CD8-positive, alpha-beta memory T cell (primary cell): ENCODE measurements around the gene PANX2. TPM values are rescaled to one million over a fixed set of nuclear protein-coding genes. Genes with fewer than 3 reads are reported as not detected.
"Not testable (repeated sequence)": the region's sequence is repeated elsewhere in the genome, so short reads cannot be mapped to it uniquely, and the experiment has no call there.

Experiments
- CTCF ChIA-PET: fragments of 350-600 bp; sonication (Branson Sonifier 250); formaldehyde crosslinking; loops from one replicate; lab custom pipeline; 2021; ENCODE audit warnings: antibody characterized with exemption; lab: Charles Lee
- POLR2A ChIA-PET: fragments of 350-600 bp; sonication (Branson Sonifier 250); formaldehyde crosslinking; loops from one replicate; lab custom pipeline; 2021; ENCODE audit warnings: antibody characterized with exemption; lab: Charles Lee
- DNase-seq, 5 donors: peaks; one replicate each; pipeline versions ENCODE4 v3.0.0 to v3.0.0-alpha.2; 2020 to 2022; ENCODE audit warnings: mixed read lengths in 1 of 5
- H3K27ac ChIP-seq: one replicate; pipeline ENCODE4 v1.7.0; 2013; ENCODE audit warnings: low read depth, mild to moderate bottlenecking, low read length, moderate library complexity
- H3K27me3 ChIP-seq: 2 replicates; pipeline ENCODE4 v1.7.0; 2013; ENCODE audit warnings: low read length, mild to moderate bottlenecking; ENCODE audit not compliant: insufficient read depth, poor library complexity, severe bottlenecking
- H3K36me3 ChIP-seq: 2 replicates; pipeline ENCODE4 v1.7.0; 2013; ENCODE audit warnings: mild to moderate bottlenecking, low read length, moderate library complexity; ENCODE audit not compliant: insufficient read depth
- H3K4me1 ChIP-seq: 2 replicates; pipeline ENCODE4 v1.7.0; 2013; ENCODE audit warnings: mild to moderate bottlenecking, low read length, moderate library complexity; ENCODE audit not compliant: insufficient read depth
- H3K4me3 ChIP-seq: 2 replicates; pipeline ENCODE4 v1.7.0; 2013; ENCODE audit warnings: mild to moderate bottlenecking, low read length
- H3K9me3 ChIP-seq: 2 replicates; pipeline ENCODE4 v1.7.0; 2013; ENCODE audit warnings: mild to moderate bottlenecking, low read length
- H3K27ac Mint-ChIP-seq, 8 donors: one replicate each; pipeline ENCODE4 v1.8.0; 2020 to 2021; ENCODE audit warnings: mixed read lengths in 8 of 8, mild to moderate bottlenecking in 6 of 8, inconsistent platforms in 3 of 8, moderate library complexity in 3 of 8
- H3K27me3 Mint-ChIP-seq, 2 donors: one replicate each; pipeline ENCODE4 v1.8.0; 2020 to 2021; ENCODE audit warnings: mixed read lengths in 2 of 2, mild to moderate bottlenecking in 1 of 2, moderate library complexity in 1 of 2
- H3K36me3 Mint-ChIP-seq, 3 donors: one replicate each; pipeline ENCODE4 v1.8.0; 2020 to 2021; ENCODE audit warnings: mixed read lengths in 3 of 3, inconsistent platforms in 1 of 3, mild to moderate bottlenecking in 1 of 3
- H3K4me1 Mint-ChIP-seq, 3 donors: one replicate each; pipeline ENCODE4 v1.8.0; 2020 to 2021; ENCODE audit warnings: mixed read lengths in 3 of 3, inconsistent platforms in 1 of 3, mild to moderate bottlenecking in 1 of 3
- H3K4me3 Mint-ChIP-seq, 7 donors: one replicate each; pipeline ENCODE4 v1.8.0; 2020 to 2021; ENCODE audit warnings: mixed read lengths in 7 of 7, mild to moderate bottlenecking in 6 of 7, moderate library complexity in 4 of 7, inconsistent platforms in 2 of 7
- H3K9me3 Mint-ChIP-seq, 5 donors: one replicate each; pipeline ENCODE4 v1.8.0; 2020 to 2022; ENCODE audit warnings: mixed read lengths in 5 of 5, mild to moderate bottlenecking in 3 of 5, moderate library complexity in 2 of 5, inconsistent platforms in 1 of 5
- polyA plus RNA-seq: library from polyadenylated mRNA; unstranded; fragments of 300-500 nt; fragmentation: Illumina TruSeq; gene quantifications from one replicate; pipeline ENCODE4 v1.2.3, GENCODE V29; 2021
- total RNA-seq, 2 experiments: library from RNA; stranded (reverse); gene quantifications; one replicate each; pipeline ENCODE4 v1.2.3, GENCODE V29; 2021

PANX2 gene
- total and polyA plus RNA-seq, 3 experiments from 2014 or later = 1.7 to 1.8 TPM; not detected in 1

DNA sequence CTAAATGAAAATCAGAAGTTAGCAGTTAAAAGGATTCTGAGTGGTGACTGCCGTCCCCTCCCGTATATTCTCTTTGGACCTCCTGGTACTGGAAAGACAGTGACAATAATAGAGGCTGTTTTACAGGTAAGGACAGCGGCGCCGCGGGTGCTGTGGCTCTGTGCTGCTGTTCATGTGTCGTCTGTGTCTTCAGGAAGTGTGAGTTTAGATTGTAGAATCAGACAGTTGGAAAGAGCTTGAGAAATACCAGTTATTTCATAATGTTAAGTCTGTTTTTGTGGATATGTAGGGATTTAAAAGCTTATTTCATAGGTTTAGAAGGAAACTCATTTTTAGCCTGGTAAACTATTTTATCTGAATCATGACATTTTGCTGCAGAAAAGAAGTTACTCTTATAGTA is 27.4 kb upstream of the PANX2 start:
- H3K27ac Mint-ChIP-seq = no peak overlapping the region
- Histone ChIP-seq H3K9me3 (no peaks in the 10 kb centered on the region), H3K4me1 (no peaks in the 10 kb centered on the region), H3K4me3 (no peak overlapping the region), H3K36me3 (no peaks in the 10 kb centered on the region), H3K27me3 (no peaks in the 10 kb centered on the region), H3K27ac (no peak overlapping the region)
- no peak overlapping the region for H3K4me3 Mint-ChIP-seq
- H3K9me3 Mint-ChIP-seq = no peaks in the 10 kb centered on the region
- ChIA-PET CTCF (no interaction called here), POLR2A (interaction anchor here (0.6 kb wide), 1 partner anchor 26 kb away, joined by 3 read pairs; no protein-coding TSS in a partner anchor)
- peaks cover 9 to 37% of the 10 kb centered on the region in 2 donors for H3K27me3 Mint-ChIP-seq
- no peak for DNase-seq
- peaks cover 0 to 4% (median 0%) of the 10 kb centered on the region in 3 donors for H3K4me1 Mint-ChIP-seq
- no peaks in the 10 kb centered on the region for H3K36me3 Mint-ChIP-seq

DNA sequence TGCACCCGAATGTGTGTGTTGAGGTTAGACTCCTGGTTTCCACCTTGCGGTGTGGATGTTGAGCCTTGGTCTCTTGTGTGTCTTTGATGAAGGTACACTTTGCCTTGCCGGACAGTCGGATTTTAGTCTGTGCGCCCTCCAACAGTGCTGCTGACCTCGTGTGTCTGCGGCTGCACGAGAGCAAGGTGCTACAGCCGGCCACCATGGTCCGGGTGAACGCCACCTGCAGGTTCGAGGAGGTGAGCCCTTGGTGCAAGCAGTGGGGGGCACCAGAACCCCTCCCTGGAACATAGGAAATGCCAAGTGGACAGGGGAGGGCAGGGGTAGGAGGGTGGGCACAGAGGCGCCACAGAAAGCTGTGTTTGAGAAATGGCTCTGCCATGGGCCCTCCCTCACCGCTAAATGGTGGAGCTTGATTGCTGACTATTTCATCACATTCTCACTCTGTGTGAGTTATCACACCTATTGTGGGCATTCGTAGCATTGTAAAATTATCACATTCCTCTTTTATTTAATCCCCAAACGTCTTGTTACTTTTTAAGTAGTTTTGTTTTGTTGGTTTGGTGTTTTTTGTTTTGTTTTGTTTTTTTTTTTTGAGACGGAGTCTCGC is 26.4 kb upstream of the PANX2 start:
- DNase-seq = no peak
- Histone ChIP-seq H3K27ac (no peak overlapping the region), H3K27me3 (no peaks in the 10 kb centered on the region), H3K4me3 (no peak overlapping the region), H3K9me3 (no peaks in the 10 kb centered on the region), H3K4me1 (no peaks in the 10 kb centered on the region), H3K36me3 (no peaks in the 10 kb centered on the region)
- POLR2A ChIA-PET = no interaction called here
- Mint-ChIP-seq H3K4me1 (peaks cover 0 to 4% (median 0%) of the 10 kb centered on the region in 3 donors), H3K27me3 (peaks cover 7 to 34% of the 10 kb centered on the region in 2 donors), H3K9me3 (no peaks in the 10 kb centered on the region), H3K27ac (no peak overlapping the region), H3K4me3 (no peak overlapping the region), H3K36me3 (no peaks in the 10 kb centered on the region)
- CTCF ChIA-PET = no interaction called here

GRCh38 chr22:50145721-50146438 is 24.7 kb upstream of the PANX2 start:
- POLR2A ChIA-PET = no interaction called here
- Histone ChIP-seq H3K36me3 (no peaks in the 10 kb centered on the region), H3K27me3 (no peaks in the 10 kb centered on the region), H3K9me3 (no peaks in the 10 kb centered on the region), H3K4me1 (no peaks in the 10 kb centered on the region), H3K4me3 (no peak overlapping the region), H3K27ac (no peak overlapping the region)
- DNase-seq = no peak
- Mint-ChIP-seq H3K27me3 (peaks cover 3 to 19% of the 10 kb centered on the region in 2 donors), H3K4me1 (peaks cover 0 to 8% (median 2%) of the 10 kb centered on the region in 3 donors), H3K27ac (peak overlapping the region in 1 of 8 donors; percentile 43), H3K4me3 (no peak overlapping the region), H3K9me3 (no peaks in the 10 kb centered on the region), H3K36me3 (no peaks in the 10 kb centered on the region)
- CTCF ChIA-PET = no interaction called here

- peaks cover 0 to 8% (median 2%) of the 10 kb centered on the region in 3 donors for H3K4me1 Mint-ChIP-seq
- ChIA-PET CTCF (no interaction called here), POLR2A (no interaction called here)
These were observed 23.9 kb upstream of the PANX2 start for GRCh38 chr22:50146439-50147238.

DNA sequence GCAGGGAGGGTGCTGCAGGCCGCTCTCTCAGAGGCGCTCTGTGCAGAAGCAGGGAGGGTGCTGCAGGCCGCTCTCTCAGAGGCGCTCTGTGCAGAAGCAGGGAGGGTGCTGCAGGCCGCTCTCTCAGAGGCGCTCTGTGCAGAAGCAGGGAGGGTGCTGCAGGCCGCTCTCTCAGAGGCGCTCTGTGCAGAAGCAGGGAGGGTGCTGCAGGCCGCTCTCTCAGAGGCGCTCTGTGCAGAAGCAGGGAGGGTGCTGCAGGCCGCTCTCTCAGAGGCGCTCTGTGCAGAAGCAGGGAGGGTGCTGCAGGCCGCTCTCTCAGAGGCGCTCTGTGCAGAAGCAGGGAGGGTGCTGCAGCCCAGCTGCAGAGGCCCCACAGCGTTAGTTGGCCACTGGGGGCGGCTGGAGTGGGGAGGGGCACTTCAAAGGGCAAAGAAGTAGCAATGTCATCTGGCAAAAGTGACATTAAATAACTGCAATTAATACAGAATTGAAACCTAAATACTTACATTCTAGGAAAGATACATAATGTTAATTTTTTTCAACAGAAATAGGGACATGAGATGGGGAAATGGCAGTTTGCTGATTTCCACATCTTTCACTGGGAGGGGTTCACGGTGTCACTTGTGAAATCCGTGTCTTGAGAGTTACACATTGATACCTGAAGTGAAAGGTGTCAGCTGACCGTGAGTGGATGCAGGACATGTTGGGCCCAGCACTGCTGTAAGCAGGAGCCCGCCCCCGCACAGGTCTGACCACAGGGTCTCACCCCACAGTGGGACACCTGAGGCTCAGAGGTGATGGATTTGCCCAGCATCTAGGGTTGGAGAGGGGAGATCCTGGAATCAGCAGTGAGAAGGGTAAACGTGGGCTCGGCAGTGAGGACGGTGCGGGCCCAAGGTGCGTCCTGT is 23.0 kb upstream of the PANX2 start:
- H3K36me3 ChIP-seq, DNase-seq, H3K27me3 ChIP-seq, H3K27ac Mint-ChIP-seq, H3K36me3 Mint-ChIP-seq, H3K4me1 Mint-ChIP-seq, H3K9me3 ChIP-seq, H3K27ac ChIP-seq, H3K4me1 ChIP-seq, H3K4me3 Mint-ChIP-seq, H3K4me3 ChIP-seq, POLR2A ChIA-PET, H3K9me3 Mint-ChIP-seq: not testable (repeated sequence)
- peaks cover 1 to 11% of the 10 kb centered on the region in 2 donors for H3K27me3 Mint-ChIP-seq
- CTCF ChIA-PET = interaction anchor here (1.9 to 5.0 kb wide), 4 partner anchors 44 to 217 kb away, joined by 7 to 35 read pairs (median 16); no protein-coding TSS in a partner anchor

More at GRCh38 chr22:50146439-50147238, 23.9 kb upstream of the PANX2 start:
- Histone ChIP-seq H3K36me3 (no peaks in the 10 kb centered on the region), H3K4me1 (no peaks in the 10 kb centered on the region), H3K4me3 (no peak overlapping the region), H3K27ac (no peak overlapping the region), H3K27me3 (no peaks in the 10 kb centered on the region), H3K9me3 (no peaks in the 10 kb centered on the region)
- DNase-seq = no peak
- no peak overlapping the region for H3K4me3 Mint-ChIP-seq
- no peak overlapping the region for H3K27ac Mint-ChIP-seq
- H3K27me3 Mint-ChIP-seq = peaks cover 3 to 19% of the 10 kb centered on the region in 2 donors
- no peaks in the 10 kb centered on the region for H3K9me3 Mint-ChIP-seq
- H3K36me3 Mint-ChIP-seq = no peaks in the 10 kb centered on the region

DNA sequence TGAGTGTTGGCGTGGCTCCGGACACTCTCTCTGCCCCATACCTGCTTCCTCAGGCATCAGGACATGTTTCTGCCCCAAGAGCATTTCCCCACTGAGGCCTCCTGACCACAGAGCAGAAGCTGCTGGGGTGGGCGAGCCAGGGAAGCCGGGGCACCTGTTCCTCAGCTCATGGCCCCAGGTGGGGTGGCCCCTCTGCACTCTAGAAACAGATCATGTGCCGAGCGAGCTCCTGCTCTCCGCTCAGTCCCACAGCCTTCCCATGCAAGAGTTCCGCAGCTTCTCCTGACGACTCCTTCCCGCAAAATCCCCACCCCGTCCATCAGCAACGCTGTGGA is 22.4 kb upstream of the PANX2 start:
- no peak for DNase-seq
- Histone ChIP-seq H3K9me3 (no peaks in the 10 kb centered on the region), H3K27ac (no peak overlapping the region), H3K4me1 (no peaks in the 10 kb centered on the region), H3K27me3 (no peaks in the 10 kb centered on the region), H3K4me3 (no peak overlapping the region), H3K36me3 (no peaks in the 10 kb centered on the region)
- no peak overlapping the region for H3K4me3 Mint-ChIP-seq
- H3K27ac Mint-ChIP-seq = no peak overlapping the region
- H3K4me1 Mint-ChIP-seq = peaks cover 0 to 8% (median 2%) of the 10 kb centered on the region in 3 donors
- H3K36me3 Mint-ChIP-seq = no peaks in the 10 kb centered on the region
- no peaks in the 10 kb centered on the region for H3K9me3 Mint-ChIP-seq
- peaks cover 1 to 6% of the 10 kb centered on the region in 2 donors for H3K27me3 Mint-ChIP-seq
- ChIA-PET CTCF (interaction anchor here (0.8 to 5.0 kb wide), 5 partner anchors 43 to 218 kb away, joined by 3 to 35 read pairs (median 14); no protein-coding TSS in a partner anchor), POLR2A (no interaction called here)

DNA sequence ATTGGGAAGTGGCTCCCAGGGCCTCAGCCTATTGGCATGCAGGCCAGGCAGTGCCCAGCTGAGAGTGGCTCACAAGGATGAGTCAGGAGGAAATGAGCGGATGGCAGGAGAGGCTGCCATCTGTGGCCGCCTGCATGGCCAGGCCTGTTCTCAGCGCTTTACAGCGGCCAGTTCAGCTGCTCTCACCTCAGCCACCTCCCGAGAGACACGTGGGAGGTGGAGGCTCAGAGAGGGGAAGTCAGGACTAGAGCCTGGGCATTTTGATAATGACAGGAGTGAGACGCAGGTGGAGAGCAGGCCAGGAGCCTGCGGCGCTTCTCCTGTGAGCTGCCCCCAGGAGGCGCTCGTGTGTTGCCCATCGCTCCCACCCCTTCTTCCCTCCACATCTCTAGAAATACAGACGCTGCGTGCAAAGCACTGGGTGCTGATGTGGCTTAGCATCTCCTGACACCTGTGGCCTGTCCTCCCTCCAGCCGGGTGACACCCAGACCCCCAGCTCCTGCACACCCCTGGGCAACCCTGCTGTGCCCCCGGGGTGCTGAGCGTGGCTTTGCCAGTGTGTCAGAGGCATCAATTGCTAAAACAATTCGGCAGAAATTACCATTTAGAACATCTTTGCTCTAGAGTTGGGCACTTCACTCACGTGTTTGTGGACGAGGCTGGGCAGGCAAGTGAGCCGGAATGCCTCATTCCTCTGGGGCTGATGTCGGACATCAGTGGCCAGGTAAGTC is 21.4 kb upstream of the PANX2 start:
- Histone ChIP-seq H3K27ac (no peak overlapping the region), H3K4me3 (no peak overlapping the region), H3K36me3 (no peaks in the 10 kb centered on the region), H3K27me3 (no peaks in the 10 kb centered on the region), H3K9me3 (no peaks in the 10 kb centered on the region), H3K4me1 (no peaks in the 10 kb centered on the region)
- H3K9me3 Mint-ChIP-seq = no peaks in the 10 kb centered on the region
- H3K4me1 Mint-ChIP-seq = peaks cover 0 to 8% (median 2%) of the 10 kb centered on the region in 3 donors
- peak overlapping the region in 1 of 7 donors; percentile 18 for H3K4me3 Mint-ChIP-seq
- H3K27ac Mint-ChIP-seq = no peak overlapping the region
- ChIA-PET CTCF (interaction anchor here (0.7 to 5.0 kb wide), 14 partner anchors 15 to 219 kb away, joined by 3 to 35 read pairs (median 4); no protein-coding TSS in a partner anchor), POLR2A (interaction anchor here (0.7 to 1.8 kb wide), 2 partner anchors 42 to 59 kb away, joined by 4 to 5 read pairs; no protein-coding TSS in a partner anchor)
- no peaks in the 10 kb centered on the region for H3K36me3 Mint-ChIP-seq
- peak; percentile 61 to 82 (median 67) for DNase-seq
- H3K27me3 Mint-ChIP-seq = peaks cover 0 to 1% of the 10 kb centered on the region in 2 donors
